SK-N-SH (cell line): ENCODE results near the gene ARMC10.

Experiments
- CHD2 ChIP-seq: fragments of 150-350 bp; IDR thresholded peaks from 2 replicates; pipeline ENCODE4 v1.6.1; 2018; ENCODE audit warnings: low read length; ENCODE audit not compliant: partially characterized antibody
- EP300 ChIP-seq, 2 experiments: IDR thresholded peaks; 2 replicates each; pipeline versions ENCODE4 v1.4.0 to v1.6.1; 2012; ENCODE audit warnings: borderline replicate concordance in 1 of 2, low read depth in 1 of 2, low read length in 1 of 2
- FOXM1 ChIP-seq: IDR thresholded peaks from 2 replicates; pipeline ENCODE4 v1.4.0; 2012; ENCODE audit warnings: low read depth, mild to moderate bottlenecking
- GABPA ChIP-seq: IDR thresholded peaks from 2 replicates; pipeline ENCODE4 v1.4.0; 2012; ENCODE audit warnings: low read depth, mild to moderate bottlenecking
- JUND ChIP-seq: IDR thresholded peaks from 2 replicates; pipeline ENCODE4 v1.4.0; 2012
- RCOR1 ChIP-seq: fragments of 150-350 bp; IDR thresholded peaks from 2 replicates; pipeline ENCODE4 v1.6.1; 2017; ENCODE audit warnings: antibody characterized with exemption, low read length
- RFX5 ChIP-seq: IDR thresholded peaks from 2 replicates; pipeline ENCODE4 v1.6.1; 2012; ENCODE audit warnings: mild to moderate bottlenecking, improper control_type of control experiment, low read length
- RXRA ChIP-seq: IDR thresholded peaks from 2 replicates; pipeline ENCODE4 v1.4.0; 2012; ENCODE audit warnings: low read depth, mild to moderate bottlenecking, borderline replicate concordance
- SIN3A ChIP-seq: IDR thresholded peaks from 2 replicates; pipeline ENCODE4 v1.6.1; 2012; ENCODE audit warnings: low read depth, mild to moderate bottlenecking, low read length, moderate library complexity, borderline replicate concordance
- TAF1 ChIP-seq: IDR thresholded peaks from 2 replicates; pipeline ENCODE4 v1.6.1; 2012; ENCODE audit warnings: low read depth, mild to moderate bottlenecking, low read length, moderate library complexity, borderline replicate concordance
- YY1 ChIP-seq: IDR thresholded peaks from 2 replicates; pipeline ENCODE4 v1.4.0; 2012; ENCODE audit warnings: low read depth, mild to moderate bottlenecking
- TF ChIP-seq, protein P1 (sequence below): fragments of 200-600 bp; sonication (generic); IDR thresholded peaks from 2 replicates; pipeline ENCODE4 v1.6.1; 2017; ENCODE audit warnings: antibody characterized with exemption, mild to moderate bottlenecking, moderate library complexity
- TF ChIP-seq, protein P2 (sequence below): IDR thresholded peaks from 2 replicates; pipeline ENCODE4 v1.4.0; 2012; ENCODE audit warnings: low read depth, borderline replicate concordance
- TF ChIP-seq, protein P3 (sequence below): IDR thresholded peaks from 2 replicates; pipeline ENCODE4 v1.6.1; 2012; ENCODE audit warnings: mild to moderate bottlenecking, low read depth, low read length, moderate library complexity

DNA sequence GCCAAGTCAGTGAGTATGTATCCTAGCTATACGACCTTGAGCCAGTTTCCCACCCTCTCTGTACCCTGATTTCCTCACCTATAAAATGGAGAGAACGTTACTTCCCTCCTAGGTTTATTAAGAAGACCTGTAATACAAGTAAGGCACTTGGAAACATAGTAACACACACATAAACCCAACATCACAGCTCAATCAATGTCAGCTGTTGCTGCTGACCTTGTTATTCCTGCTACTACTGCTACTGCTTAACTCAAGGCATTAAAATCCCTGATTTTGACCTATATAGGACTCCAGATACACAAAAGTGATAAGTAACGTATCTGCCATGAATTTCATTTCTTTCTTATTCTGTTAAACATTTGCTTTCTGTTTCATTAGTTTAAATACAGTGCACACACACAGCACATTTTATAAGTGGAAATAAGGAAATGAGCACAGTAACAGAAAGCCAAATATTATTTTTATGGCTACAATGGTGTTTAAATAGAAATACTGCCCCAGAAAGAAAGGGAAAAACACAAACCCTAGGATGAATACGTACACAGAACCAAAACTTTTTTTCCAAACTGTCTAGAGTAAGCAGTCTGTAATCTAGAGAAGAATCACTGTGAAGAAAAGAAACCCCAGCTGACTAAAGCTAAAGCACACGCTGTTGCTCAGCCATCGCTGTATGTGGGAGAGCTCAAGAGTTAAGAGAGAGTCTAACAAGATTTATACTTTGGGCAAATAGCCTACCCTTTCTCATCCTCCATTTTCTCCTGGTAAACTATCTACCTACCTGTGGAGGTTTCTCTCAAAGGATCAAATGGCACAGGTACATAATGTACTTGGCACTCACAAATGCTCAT, 55.0 kb downstream of the ARMC10 start:
- TF ChIP-seq, protein P1, sequence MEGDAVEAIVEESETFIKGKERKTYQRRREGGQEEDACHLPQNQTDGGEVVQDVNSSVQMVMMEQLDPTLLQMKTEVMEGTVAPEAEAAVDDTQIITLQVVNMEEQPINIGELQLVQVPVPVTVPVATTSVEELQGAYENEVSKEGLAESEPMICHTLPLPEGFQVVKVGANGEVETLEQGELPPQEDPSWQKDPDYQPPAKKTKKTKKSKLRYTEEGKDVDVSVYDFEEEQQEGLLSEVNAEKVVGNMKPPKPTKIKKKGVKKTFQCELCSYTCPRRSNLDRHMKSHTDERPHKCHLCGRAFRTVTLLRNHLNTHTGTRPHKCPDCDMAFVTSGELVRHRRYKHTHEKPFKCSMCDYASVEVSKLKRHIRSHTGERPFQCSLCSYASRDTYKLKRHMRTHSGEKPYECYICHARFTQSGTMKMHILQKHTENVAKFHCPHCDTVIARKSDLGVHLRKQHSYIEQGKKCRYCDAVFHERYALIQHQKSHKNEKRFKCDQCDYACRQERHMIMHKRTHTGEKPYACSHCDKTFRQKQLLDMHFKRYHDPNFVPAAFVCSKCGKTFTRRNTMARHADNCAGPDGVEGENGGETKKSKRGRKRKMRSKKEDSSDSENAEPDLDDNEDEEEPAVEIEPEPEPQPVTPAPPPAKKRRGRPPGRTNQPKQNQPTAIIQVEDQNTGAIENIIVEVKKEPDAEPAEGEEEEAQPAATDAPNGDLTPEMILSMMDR, result no peak
- no peak for TF ChIP-seq SIN3A
- TF ChIP-seq TAF1, result no peak
- TF ChIP-seq, protein P2, sequence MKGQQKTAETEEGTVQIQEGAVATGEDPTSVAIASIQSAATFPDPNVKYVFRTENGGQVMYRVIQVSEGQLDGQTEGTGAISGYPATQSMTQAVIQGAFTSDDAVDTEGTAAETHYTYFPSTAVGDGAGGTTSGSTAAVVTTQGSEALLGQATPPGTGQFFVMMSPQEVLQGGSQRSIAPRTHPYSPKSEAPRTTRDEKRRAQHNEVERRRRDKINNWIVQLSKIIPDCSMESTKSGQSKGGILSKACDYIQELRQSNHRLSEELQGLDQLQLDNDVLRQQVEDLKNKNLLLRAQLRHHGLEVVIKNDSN, result no peak
- TF ChIP-seq RXRA, result no peak
- no peak for TF ChIP-seq GABPA
- TF ChIP-seq RFX5, result no peak
- TF ChIP-seq, protein P3, sequence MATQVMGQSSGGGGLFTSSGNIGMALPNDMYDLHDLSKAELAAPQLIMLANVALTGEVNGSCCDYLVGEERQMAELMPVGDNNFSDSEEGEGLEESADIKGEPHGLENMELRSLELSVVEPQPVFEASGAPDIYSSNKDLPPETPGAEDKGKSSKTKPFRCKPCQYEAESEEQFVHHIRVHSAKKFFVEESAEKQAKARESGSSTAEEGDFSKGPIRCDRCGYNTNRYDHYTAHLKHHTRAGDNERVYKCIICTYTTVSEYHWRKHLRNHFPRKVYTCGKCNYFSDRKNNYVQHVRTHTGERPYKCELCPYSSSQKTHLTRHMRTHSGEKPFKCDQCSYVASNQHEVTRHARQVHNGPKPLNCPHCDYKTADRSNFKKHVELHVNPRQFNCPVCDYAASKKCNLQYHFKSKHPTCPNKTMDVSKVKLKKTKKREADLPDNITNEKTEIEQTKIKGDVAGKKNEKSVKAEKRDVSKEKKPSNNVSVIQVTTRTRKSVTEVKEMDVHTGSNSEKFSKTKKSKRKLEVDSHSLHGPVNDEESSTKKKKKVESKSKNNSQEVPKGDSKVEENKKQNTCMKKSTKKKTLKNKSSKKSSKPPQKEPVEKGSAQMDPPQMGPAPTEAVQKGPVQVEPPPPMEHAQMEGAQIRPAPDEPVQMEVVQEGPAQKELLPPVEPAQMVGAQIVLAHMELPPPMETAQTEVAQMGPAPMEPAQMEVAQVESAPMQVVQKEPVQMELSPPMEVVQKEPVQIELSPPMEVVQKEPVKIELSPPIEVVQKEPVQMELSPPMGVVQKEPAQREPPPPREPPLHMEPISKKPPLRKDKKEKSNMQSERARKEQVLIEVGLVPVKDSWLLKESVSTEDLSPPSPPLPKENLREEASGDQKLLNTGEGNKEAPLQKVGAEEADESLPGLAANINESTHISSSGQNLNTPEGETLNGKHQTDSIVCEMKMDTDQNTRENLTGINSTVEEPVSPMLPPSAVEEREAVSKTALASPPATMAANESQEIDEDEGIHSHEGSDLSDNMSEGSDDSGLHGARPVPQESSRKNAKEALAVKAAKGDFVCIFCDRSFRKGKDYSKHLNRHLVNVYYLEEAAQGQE, result no peak
- no peak for TF ChIP-seq JUND
- TF ChIP-seq EP300 (IDR thresholded peaks at IDR 0.05; ENCODE audit: borderline replicate concordance in 1 of 2, low read depth in 1 of 2, low read length in 1 of 2), result no peak
- no peak for TF ChIP-seq CHD2
- no peak for TF ChIP-seq FOXM1
- no peak for TF ChIP-seq RCOR1
- TF ChIP-seq YY1, result no peak
